Loucy (cell line): ENCODE measurements around the gene KDSR.

Source experiments
- EZH2phosphoT487 ChIP-seq: fragments of 200-600 bp; IDR thresholded peaks from 2 replicates; pipeline ENCODE4 v1.6.1; 2018; ENCODE audit warnings: antibody characterized with exemption, mild to moderate bottlenecking, moderate library complexity, borderline replicate concordance
- TF ChIP-seq, protein P1 (sequence below): fragments of 200-600 bp; sonication (generic); conservative IDR thresholded peaks from 2 replicates; pipeline ENCODE4 v1.5.1; 2014; ENCODE audit warnings: mild to moderate bottlenecking, antibody characterized with exemption, low read length

DNA sequence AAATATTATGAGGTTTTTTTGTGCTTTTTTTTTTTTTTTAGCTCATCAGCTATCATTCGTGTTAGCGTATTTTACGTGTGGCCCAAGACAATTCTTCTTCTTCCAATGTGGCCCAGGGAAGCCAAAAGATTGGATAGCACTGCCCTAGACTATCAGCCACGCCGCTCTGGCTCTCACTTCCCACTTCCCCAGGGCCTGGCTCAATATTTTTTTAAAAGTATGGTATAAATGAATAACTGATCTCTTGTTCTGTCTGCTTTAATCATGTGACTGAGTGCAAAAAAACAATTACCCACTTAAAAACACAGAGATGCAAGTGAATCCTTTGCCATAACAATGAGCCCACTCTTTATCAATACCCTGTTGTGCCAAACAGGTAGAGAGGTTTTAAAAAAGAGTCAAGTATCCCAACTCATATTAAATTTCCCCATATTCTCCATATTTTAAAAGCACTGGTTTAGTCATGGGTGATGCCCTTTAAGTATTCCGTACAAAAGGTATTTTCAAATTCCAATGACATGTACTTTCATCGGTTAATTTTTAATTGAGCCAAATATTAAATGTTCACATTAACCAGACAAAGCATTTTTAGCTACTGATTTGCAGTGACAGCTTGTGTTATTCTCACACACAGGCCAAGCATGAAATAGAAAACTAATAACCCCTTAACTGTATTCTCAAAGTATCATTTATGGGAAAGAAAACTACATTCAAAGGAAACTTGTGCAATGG, 60.0 kb downstream of the KDSR start:
- TF ChIP-seq, protein P1, sequence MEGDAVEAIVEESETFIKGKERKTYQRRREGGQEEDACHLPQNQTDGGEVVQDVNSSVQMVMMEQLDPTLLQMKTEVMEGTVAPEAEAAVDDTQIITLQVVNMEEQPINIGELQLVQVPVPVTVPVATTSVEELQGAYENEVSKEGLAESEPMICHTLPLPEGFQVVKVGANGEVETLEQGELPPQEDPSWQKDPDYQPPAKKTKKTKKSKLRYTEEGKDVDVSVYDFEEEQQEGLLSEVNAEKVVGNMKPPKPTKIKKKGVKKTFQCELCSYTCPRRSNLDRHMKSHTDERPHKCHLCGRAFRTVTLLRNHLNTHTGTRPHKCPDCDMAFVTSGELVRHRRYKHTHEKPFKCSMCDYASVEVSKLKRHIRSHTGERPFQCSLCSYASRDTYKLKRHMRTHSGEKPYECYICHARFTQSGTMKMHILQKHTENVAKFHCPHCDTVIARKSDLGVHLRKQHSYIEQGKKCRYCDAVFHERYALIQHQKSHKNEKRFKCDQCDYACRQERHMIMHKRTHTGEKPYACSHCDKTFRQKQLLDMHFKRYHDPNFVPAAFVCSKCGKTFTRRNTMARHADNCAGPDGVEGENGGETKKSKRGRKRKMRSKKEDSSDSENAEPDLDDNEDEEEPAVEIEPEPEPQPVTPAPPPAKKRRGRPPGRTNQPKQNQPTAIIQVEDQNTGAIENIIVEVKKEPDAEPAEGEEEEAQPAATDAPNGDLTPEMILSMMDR: no peak
- no peak for TF ChIP-seq EZH2phosphoT487
